Naive B cell (primary cell): ENCODE measurements around the gene PLPP3. TPM values are rescaled to one million over a fixed set of nuclear protein-coding genes. Genes with fewer than 3 reads are reported as not detected.

ENCODE experiments used
- ATAC-seq, 2 donors: fragments of 150-1000 bp; cut with Tn5 transposase; 2 replicates each; pipeline ENCODE4 v1.10.0; 2021; ENCODE audit warnings: low read depth in 2 of 2, mild to moderate bottlenecking in 2 of 2, moderate library complexity in 2 of 2
- DNase-seq: peaks from one replicate; pipeline ENCODE4 v3.0.0; 2022
- H3K27ac Mint-ChIP-seq, 6 donors: one replicate each; pipeline ENCODE4 v1.8.0; 2020 to 2022; ENCODE audit warnings: mild to moderate bottlenecking in 6 of 6, mixed read lengths in 6 of 6, moderate library complexity in 5 of 6, inconsistent platforms in 2 of 6
- H3K27me3 Mint-ChIP-seq, 3 donors: one replicate each; pipeline ENCODE4 v1.8.0; 2021 to 2022; ENCODE audit warnings: mixed read lengths in 3 of 3, mild to moderate bottlenecking in 1 of 3
- H3K36me3 Mint-ChIP-seq, 2 donors: one replicate each; pipeline ENCODE4 v1.8.0; 2020 to 2022; ENCODE audit warnings: mixed read lengths in 2 of 2, inconsistent platforms in 1 of 2, mild to moderate bottlenecking in 1 of 2
- H3K4me1 Mint-ChIP-seq, 3 donors: one replicate each; pipeline ENCODE4 v1.8.0; 2020 to 2022; ENCODE audit warnings: mixed read lengths in 3 of 3, inconsistent platforms in 1 of 3, mild to moderate bottlenecking in 1 of 3, moderate library complexity in 1 of 3
- H3K4me3 Mint-ChIP-seq, 8 donors: one replicate each; pipeline ENCODE4 v1.8.0; 2020 to 2022; ENCODE audit warnings: mild to moderate bottlenecking in 8 of 8, mixed read lengths in 8 of 8, moderate library complexity in 8 of 8, inconsistent platforms in 2 of 8
- H3K9me3 Mint-ChIP-seq, 7 donors: one replicate each; pipeline ENCODE4 v1.8.0; 2020 to 2022; ENCODE audit warnings: mixed read lengths in 7 of 7, mild to moderate bottlenecking in 5 of 7, inconsistent platforms in 2 of 7, moderate library complexity in 1 of 7
- polyA plus RNA-seq, 6 donors: library from polyadenylated mRNA; unstranded; fragments of 300-500 nt; fragmentation: Illumina TruSeq; gene quantifications; one replicate each; pipeline ENCODE4 v1.2.3, GENCODE V29; 2021; ENCODE audit warnings: low read depth in 6 of 6

Gene PLPP3
- polyA plus RNA-seq, 6 donors from 2014 or later, result 1.00 to 2.6 (median 1.5) TPM

- DNase-seq (no peak), ATAC-seq (no peak)
- peaks cover 0 to 5% (median 0%) of the 10 kb centered on the region in 3 donors for H3K27me3 Mint-ChIP-seq
- H3K4me1 Mint-ChIP-seq, result peaks cover 8 to 10% (median 9%) of the 10 kb centered on the region in 3 donors
- H3K27ac Mint-ChIP-seq, result no peak overlapping the region
- H3K4me3 Mint-ChIP-seq, result no peak overlapping the region
- no peaks in the 10 kb centered on the region for H3K36me3 Mint-ChIP-seq
- peaks cover 0 to 3% (median 0%) of the 10 kb centered on the region in 7 donors for H3K9me3 Mint-ChIP-seq
Measured at GRCh38 chr1:56551691-56552090, 27.7 kb downstream of the PLPP3 start.

GRCh38 chr1:56550859-56551188, 28.5 kb downstream of the PLPP3 start:
- DNase-seq, result no peak
- no peaks in the 10 kb centered on the region for H3K36me3 Mint-ChIP-seq
- no peak overlapping the region for H3K27ac Mint-ChIP-seq
- peaks cover 0 to 5% (median 0%) of the 10 kb centered on the region in 3 donors for H3K27me3 Mint-ChIP-seq
- ATAC-seq, result no peak
- peaks cover 1 to 8% (median 3%) of the 10 kb centered on the region in 3 donors for H3K4me1 Mint-ChIP-seq
- H3K9me3 Mint-ChIP-seq, result no peaks in the 10 kb centered on the region
- no peak overlapping the region for H3K4me3 Mint-ChIP-seq

DNA sequence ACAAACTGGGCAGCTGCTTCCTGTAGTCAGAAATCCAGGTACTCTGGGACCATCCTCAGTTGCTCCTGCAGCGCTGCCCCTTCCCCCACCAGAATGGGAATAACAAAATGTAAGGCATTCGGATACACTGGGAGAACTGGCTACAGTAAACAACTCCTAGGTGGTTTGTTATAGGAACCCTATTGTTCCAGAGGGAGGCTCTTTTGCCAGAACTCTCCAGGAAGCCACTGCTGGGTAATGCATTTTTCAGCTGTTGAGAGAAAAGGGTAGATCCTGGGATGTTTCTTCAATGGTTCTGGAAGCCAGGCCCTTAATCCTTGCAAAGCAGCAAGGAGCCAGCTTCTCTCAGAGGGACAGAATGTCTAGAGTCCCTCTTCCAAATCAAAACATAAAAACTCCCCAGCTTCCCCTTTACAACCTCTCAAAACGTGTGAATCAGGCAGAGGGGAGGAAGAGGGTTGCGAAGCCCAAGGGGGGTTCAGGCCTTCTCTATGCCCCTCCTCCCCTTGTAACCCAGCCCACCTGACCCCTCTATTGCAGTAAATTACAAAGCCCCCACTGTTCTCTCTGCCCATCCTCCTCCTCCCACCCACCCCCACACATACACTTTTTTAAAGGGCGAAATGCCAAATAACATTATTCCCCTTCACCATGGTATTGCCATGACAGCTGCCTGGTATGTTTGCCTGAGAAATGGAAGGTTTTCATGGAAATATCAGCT, 29.1 kb downstream of the PLPP3 start:
- Mint-ChIP-seq H3K27ac (no peak overlapping the region), H3K4me3 (no peak overlapping the region), H3K36me3 (no peaks in the 10 kb centered on the region), H3K27me3 (peaks cover 0 to 5% (median 0%) of the 10 kb centered on the region in 3 donors), H3K4me1 (peaks cover 0 to 3% (median 0%) of the 10 kb centered on the region in 3 donors), H3K9me3 (no peaks in the 10 kb centered on the region)
- ATAC-seq, result no peak
- no peak for DNase-seq

GRCh38 chr1:56548571-56548970, 30.8 kb downstream of the PLPP3 start:
- H3K36me3 Mint-ChIP-seq, result no peaks in the 10 kb centered on the region
- no peak overlapping the region for H3K4me3 Mint-ChIP-seq
- H3K4me1 Mint-ChIP-seq, result peaks cover 0 to 2% (median 0%) of the 10 kb centered on the region in 3 donors
- H3K27ac Mint-ChIP-seq, result no peak overlapping the region
- DNase-seq, result no peak
- no peaks in the 10 kb centered on the region for H3K9me3 Mint-ChIP-seq
- no peak for ATAC-seq
- peaks cover 0 to 5% (median 0%) of the 10 kb centered on the region in 3 donors for H3K27me3 Mint-ChIP-seq

DNA sequence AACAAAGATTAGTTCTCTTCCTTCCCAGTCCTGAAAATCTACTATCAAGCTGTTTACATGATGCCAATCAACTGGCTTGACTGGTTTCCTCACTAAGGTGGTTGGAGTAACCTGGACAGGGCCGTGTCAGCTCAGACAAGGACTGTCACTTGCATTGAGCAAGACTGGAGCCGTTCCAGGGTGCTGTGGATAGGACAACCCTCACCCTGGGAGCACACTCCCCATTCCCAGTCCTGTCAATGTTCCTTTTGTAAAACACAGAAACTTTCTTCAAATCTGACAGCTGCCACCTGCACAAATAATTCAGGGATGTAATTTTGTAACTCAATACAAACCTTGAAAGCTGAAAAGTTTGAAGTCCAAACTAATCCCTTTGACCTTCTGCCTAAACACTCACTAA, 31.4 kb downstream of the PLPP3 start:
- Mint-ChIP-seq H3K27me3 (peaks cover 0 to 5% (median 0%) of the 10 kb centered on the region in 3 donors), H3K36me3 (no peaks in the 10 kb centered on the region), H3K4me3 (no peak overlapping the region), H3K27ac (no peak overlapping the region), H3K9me3 (no peaks in the 10 kb centered on the region), H3K4me1 (peaks cover 0 to 2% (median 0%) of the 10 kb centered on the region in 3 donors)
- DNase-seq (no peak), ATAC-seq (no peak)

GRCh38 chr1:56547473-56547872, 31.9 kb downstream of the PLPP3 start:
- ATAC-seq, result no peak
- Mint-ChIP-seq H3K27ac (no peak overlapping the region), H3K27me3 (peaks cover 0 to 5% (median 0%) of the 10 kb centered on the region in 3 donors), H3K4me1 (peaks cover 0 to 2% (median 0%) of the 10 kb centered on the region in 3 donors), H3K9me3 (no peaks in the 10 kb centered on the region), H3K4me3 (no peak overlapping the region), H3K36me3 (no peaks in the 10 kb centered on the region)
- no peak for DNase-seq

DNA sequence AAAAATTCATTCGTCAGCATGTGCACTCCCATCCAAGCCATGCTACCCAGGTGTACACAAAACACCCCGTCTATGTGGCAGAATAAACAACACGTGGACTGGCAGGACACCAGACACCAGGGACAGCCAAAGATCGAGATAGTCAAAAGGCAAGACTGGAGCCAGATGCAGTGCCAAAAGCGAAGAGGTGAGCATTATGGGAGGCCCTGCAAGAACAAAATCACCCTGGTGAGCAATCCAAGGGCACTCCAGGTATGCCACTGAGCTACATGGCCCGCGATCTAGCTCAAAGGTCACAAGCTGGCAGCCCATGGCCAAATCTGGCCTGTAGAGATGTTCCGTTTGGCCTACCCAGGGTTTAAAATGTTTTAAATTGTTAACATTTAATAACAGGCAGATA, 33.7 kb downstream of the PLPP3 start:
- H3K4me3 Mint-ChIP-seq, result no peak overlapping the region

GRCh38 chr1:56543783-56544612, 35.4 kb downstream of the PLPP3 start:
- peaks cover 8 to 9% (median 8%) of the 10 kb centered on the region in 3 donors for H3K27me3 Mint-ChIP-seq
- ATAC-seq (no peak), DNase-seq (no peak)
- H3K36me3 Mint-ChIP-seq, result no peaks in the 10 kb centered on the region
- H3K27ac Mint-ChIP-seq, result no peak overlapping the region
- H3K4me1 Mint-ChIP-seq, result no peaks in the 10 kb centered on the region
- no peaks in the 10 kb centered on the region for H3K9me3 Mint-ChIP-seq
- no peak overlapping the region for H3K4me3 Mint-ChIP-seq

More for the DNA sequence above, 33.7 kb downstream of the PLPP3 start:
- no peaks in the 10 kb centered on the region for H3K36me3 Mint-ChIP-seq
- DNase-seq (no peak), ATAC-seq (no peak)
- peaks cover 0 to 8% (median 6%) of the 10 kb centered on the region in 3 donors for H3K27me3 Mint-ChIP-seq
- no peaks in the 10 kb centered on the region for H3K4me1 Mint-ChIP-seq
- no peaks in the 10 kb centered on the region for H3K9me3 Mint-ChIP-seq
- H3K27ac Mint-ChIP-seq, result no peak overlapping the region

GRCh38 chr1:56542651-56543050, 36.7 kb downstream of the PLPP3 start:
- no peak overlapping the region for H3K4me3 Mint-ChIP-seq
- DNase-seq, result no peak
- H3K36me3 Mint-ChIP-seq, result no peaks in the 10 kb centered on the region
- no peak overlapping the region for H3K27ac Mint-ChIP-seq
- H3K9me3 Mint-ChIP-seq, result peaks cover 0 to 2% (median 0%) of the 10 kb centered on the region in 7 donors
- no peaks in the 10 kb centered on the region for H3K4me1 Mint-ChIP-seq
- peaks cover 8 to 14% (median 9%) of the 10 kb centered on the region in 3 donors for H3K27me3 Mint-ChIP-seq
- no peak for ATAC-seq

DNA sequence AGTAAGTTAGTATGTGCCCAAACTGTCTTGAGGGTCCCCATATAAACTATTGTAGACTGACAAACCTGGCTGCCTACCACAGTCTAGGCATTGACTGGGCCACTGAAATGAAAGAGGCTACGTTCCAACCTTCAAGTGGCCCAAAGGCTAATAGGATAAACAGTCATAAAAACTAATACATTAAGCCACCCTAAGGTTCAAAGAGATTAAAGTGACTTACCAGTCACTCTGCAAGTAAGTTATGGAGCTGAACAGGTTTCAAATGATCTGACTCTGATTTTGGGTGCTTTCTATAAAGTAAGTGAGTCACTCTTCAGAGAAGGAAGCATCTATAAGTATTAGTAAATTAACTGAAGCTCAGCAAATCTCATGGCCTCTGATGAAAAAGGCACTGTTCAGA, 38.0 kb downstream of the PLPP3 start:
- Mint-ChIP-seq H3K36me3 (no peaks in the 10 kb centered on the region), H3K4me1 (no peaks in the 10 kb centered on the region), H3K4me3 (no peak overlapping the region), H3K27ac (no peak overlapping the region), H3K9me3 (peaks cover 0 to 2% (median 0%) of the 10 kb centered on the region in 7 donors), H3K27me3 (peaks cover 4 to 14% (median 8%) of the 10 kb centered on the region in 3 donors)
- DNase-seq, result no peak
- ATAC-seq, result no peak

DNA sequence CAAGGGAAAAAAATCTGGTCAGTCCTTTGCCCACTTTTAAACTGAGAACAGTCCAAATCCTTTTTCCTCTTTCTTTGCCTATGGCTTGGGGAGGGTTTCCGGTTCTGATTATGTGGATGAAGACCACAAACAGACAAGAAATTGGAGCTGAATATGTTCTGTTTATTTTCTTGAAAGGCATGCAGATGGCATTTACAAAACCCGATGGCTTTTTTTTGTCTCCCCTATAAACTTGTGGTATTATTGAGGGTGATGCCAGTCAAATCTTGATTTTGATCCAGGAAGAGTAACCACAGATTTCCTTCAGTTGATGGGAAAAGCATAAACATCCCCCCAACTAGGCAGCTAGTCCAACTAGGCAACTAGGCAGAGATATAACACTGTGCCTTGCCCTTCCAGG, 38.9 kb downstream of the PLPP3 start:
- H3K4me1 Mint-ChIP-seq, result no peaks in the 10 kb centered on the region
- no peak overlapping the region for H3K4me3 Mint-ChIP-seq
- DNase-seq (no peak), ATAC-seq (no peak)
- H3K27me3 Mint-ChIP-seq, result peaks cover 4 to 14% (median 8%) of the 10 kb centered on the region in 3 donors
- peaks cover 0 to 2% (median 0%) of the 10 kb centered on the region in 7 donors for H3K9me3 Mint-ChIP-seq
- no peaks in the 10 kb centered on the region for H3K36me3 Mint-ChIP-seq
- H3K27ac Mint-ChIP-seq, result no peak overlapping the region

DNA sequence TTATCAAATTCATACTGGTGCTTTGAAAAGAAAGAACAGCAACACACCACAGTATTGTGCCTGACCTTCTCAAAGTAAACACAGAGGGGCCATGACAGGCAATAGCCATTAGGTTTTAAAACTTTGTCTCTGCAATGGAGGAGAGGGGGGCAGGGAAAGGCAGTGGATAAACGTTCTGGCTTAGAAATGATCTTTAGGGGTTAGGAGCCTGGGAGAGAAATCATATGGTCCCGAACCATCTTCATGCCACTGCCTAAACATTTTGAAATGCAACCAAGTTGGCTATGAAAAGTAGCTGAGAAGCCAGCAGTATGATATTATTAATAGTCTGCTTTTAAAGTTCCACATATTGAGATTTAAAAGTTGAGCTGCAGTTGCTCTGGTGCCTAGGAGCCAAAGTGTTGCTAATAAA, 39.8 kb downstream of the PLPP3 start:
- Mint-ChIP-seq H3K27ac (no peak overlapping the region), H3K27me3 (peaks cover 4 to 14% (median 8%) of the 10 kb centered on the region in 3 donors), H3K4me3 (no peak overlapping the region), H3K4me1 (no peaks in the 10 kb centered on the region), H3K9me3 (peaks cover 0 to 2% (median 0%) of the 10 kb centered on the region in 7 donors), H3K36me3 (no peaks in the 10 kb centered on the region)
- ATAC-seq (no peak), DNase-seq (no peak)

- Mint-ChIP-seq H3K27ac (peak overlapping the region in 1 of 6 donors; percentile 21), H3K4me3 (no peak overlapping the region), H3K36me3 (no peaks in the 10 kb centered on the region), H3K9me3 (peaks cover 0 to 2% (median 0%) of the 10 kb centered on the region in 7 donors), H3K4me1 (no peaks in the 10 kb centered on the region), H3K27me3 (peaks cover 4 to 14% (median 8%) of the 10 kb centered on the region in 3 donors)
- ATAC-seq (no peak), DNase-seq (no peak)
Measured at GRCh38 chr1:56538532-56538931, 40.8 kb downstream of the PLPP3 start.

DNA sequence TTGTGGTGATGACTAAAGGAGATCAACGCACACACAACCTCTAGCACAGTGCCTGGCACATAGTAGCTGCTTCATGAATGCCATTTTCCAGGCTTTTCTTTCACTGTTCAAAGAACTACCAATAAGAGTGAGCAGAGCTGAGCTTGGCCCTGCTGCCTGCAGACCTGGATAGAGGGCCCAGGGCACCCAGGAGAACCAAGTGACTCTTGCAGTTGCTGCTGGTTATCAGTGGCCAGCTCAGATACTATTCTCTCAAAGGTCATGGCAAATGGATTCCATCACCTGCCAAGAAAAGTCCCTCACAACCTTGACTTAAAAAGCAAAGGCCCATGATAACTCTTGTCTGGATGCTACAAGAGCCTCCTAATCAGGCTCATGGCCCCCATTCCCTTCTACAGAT, 41.7 kb downstream of the PLPP3 start:
- Mint-ChIP-seq H3K4me3 (no peak overlapping the region), H3K36me3 (no peaks in the 10 kb centered on the region), H3K9me3 (peaks cover 0 to 2% (median 0%) of the 10 kb centered on the region in 7 donors), H3K27ac (no peak overlapping the region), H3K4me1 (no peaks in the 10 kb centered on the region), H3K27me3 (peaks cover 4 to 14% (median 8%) of the 10 kb centered on the region in 3 donors)
- no peak for DNase-seq
- no peak for ATAC-seq
